Measurements from ENCODE around the gene CYBA.

GRCh38 chr16:88628512-88628974 lies 22.3 kb downstream of the CYBA start:
- TF ChIP-seq ZNF384 (IDR thresholded peaks at IDR 0.05) (no peak), SP1 (IDR thresholded peaks at IDR 0.05) (no peak), FOXM1 (IDR thresholded peaks at IDR 0.05; ENCODE audit: borderline replicate concordance) (no peak)

Data from HEK293T (cell line).